Right atrium auricular region (tissue), 2 donors: ENCODE measurements around the gene GADD45B. TPM values are rescaled to one million over a fixed set of nuclear protein-coding genes. Genes with fewer than 3 reads are reported as not detected.
"Not testable (repeated sequence)": the region's sequence is repeated elsewhere in the genome, so short reads cannot be mapped to it uniquely, and the experiment has no call there.

ENCODE experiments used
- DNase-seq: peaks from one replicate; pipeline ENCODE4 v3.0.0-alpha.2; 2019; ENCODE audit warnings: low spot score
- H3K27ac ChIP-seq, 2 donors: fragments of 200-600 bp; sonication (generic); 1 replicate in 1 of 2; 2 replicates in 1 of 2; pipeline ENCODE4 v1.5.1; 2016 to 2019
- H3K27me3 ChIP-seq, 2 donors: fragments of 200-600 bp; sonication (generic); one replicate each; pipeline versions ENCODE4 v1.5.1 to v1.6.0; 2017 to 2019
- H3K36me3 ChIP-seq: fragments of 200-600 bp; sonication (generic); one replicate; pipeline ENCODE4 v1.5.1; 2016
- H3K4me1 ChIP-seq, 2 donors: fragments of 200-600 bp; sonication (generic); one replicate each; pipeline versions ENCODE4 v1.5.1 to v1.6.0; 2017 to 2019
- H3K4me3 ChIP-seq, 2 donors: fragments of 200-600 bp; sonication (generic); 1 replicate in 1 of 2; 2 replicates in 1 of 2; pipeline ENCODE4 v1.5.1; 2017 to 2019; ENCODE audit warnings: mild to moderate bottlenecking in 1 of 2, moderate library complexity in 1 of 2
- H3K9me3 ChIP-seq, 2 donors: fragments of 200-600 bp; sonication (generic); one replicate each; pipeline ENCODE4 v1.5.1; 2019
- total RNA-seq, 2 donors: library from RNA; depleted of rRNA; stranded (reverse); fragments of >200 nt; gene quantifications; one replicate each; pipeline ENCODE4 v1.1.0, GENCODE V29; 2016
- TF ChIP-seq, protein P1 (sequence below), 2 donors: fragments of 200-600 bp; sonication (generic); IDR thresholded peaks; one replicate each; pipeline ENCODE4 v1.5.1; 2019; ENCODE audit warnings: antibody characterized with exemption in 2 of 2

Gene GADD45B
- total RNA-seq, 2 donors from 2014 or later = 205 to 218 TPM

DNA sequence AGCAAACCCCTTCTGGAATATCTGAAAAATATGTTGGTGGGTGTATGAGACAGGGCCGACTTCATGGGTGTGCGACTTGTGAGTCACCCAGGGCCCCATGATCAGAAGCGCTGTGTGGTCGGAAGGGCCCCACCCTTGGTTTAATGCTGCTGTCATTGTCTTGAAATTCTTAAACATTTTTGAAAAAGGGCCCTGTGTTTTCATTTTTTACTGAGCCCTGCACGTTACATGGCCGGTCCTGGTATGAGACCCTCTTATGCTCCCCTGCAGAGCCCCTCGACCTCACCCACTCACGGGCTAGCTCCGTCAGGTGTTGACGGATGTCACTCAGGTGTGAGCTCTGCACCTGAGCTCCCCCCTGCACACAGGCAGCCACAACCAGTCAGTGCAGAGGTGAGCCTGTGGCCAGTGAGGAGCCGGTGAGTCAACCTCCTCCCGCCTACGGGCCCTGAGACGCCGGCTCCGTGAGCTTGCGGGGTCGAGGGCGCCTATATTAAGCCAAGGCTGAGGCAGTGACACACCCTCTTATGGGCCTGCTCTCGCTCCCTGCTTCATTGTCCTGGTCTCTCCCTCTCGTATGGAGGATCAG lies 27.7 kb downstream of the GADD45B start:
- Histone ChIP-seq H3K9me3 (no peaks in the 10 kb centered on the region), H3K36me3 (no peaks in the 10 kb centered on the region), H3K4me1 (peaks cover 0 to 12% of the 10 kb centered on the region in 2 donors), H3K4me3 (no peak overlapping the region), H3K27ac (no peak overlapping the region), H3K27me3 (no peaks in the 10 kb centered on the region)
- TF ChIP-seq, protein P1, sequence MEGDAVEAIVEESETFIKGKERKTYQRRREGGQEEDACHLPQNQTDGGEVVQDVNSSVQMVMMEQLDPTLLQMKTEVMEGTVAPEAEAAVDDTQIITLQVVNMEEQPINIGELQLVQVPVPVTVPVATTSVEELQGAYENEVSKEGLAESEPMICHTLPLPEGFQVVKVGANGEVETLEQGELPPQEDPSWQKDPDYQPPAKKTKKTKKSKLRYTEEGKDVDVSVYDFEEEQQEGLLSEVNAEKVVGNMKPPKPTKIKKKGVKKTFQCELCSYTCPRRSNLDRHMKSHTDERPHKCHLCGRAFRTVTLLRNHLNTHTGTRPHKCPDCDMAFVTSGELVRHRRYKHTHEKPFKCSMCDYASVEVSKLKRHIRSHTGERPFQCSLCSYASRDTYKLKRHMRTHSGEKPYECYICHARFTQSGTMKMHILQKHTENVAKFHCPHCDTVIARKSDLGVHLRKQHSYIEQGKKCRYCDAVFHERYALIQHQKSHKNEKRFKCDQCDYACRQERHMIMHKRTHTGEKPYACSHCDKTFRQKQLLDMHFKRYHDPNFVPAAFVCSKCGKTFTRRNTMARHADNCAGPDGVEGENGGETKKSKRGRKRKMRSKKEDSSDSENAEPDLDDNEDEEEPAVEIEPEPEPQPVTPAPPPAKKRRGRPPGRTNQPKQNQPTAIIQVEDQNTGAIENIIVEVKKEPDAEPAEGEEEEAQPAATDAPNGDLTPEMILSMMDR (IDR thresholded peaks at IDR 0.05) = no peak
- no peak for DNase-seq

GRCh38 chr19:2506656-2507055 lies 30.7 kb downstream of the GADD45B start:
- H3K36me3 ChIP-seq, H3K27me3 ChIP-seq, H3K4me3 ChIP-seq, H3K27ac ChIP-seq, DNase-seq, H3K9me3 ChIP-seq, H3K4me1 ChIP-seq: not testable (repeated sequence)

DNA sequence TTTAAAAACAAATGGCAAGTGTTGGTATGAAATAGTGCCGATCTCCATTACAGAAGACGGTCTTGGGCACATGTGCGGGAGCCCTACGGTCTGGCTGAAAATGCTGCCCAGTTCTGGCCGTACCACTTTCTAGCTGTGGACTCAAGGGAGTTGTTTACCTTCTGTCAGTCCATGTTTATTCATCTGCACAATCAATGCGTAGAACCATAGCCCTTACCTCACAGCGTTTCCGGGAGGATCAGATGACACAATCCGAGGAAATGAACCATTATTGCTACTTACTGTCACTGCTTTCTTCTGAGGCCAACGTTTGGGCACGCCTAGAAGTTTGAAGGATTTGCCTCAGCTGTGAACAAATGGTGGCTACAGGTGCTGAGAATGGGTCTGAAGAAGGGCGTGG lies 31.2 kb downstream of the GADD45B start:
- DNase-seq = no peak
- no peaks in the 10 kb centered on the region for H3K27me3 ChIP-seq
- no peak overlapping the region for H3K4me3 ChIP-seq
- no peaks in the 10 kb centered on the region for H3K9me3 ChIP-seq
- H3K4me1 ChIP-seq = no peaks in the 10 kb centered on the region
- no peak overlapping the region for H3K27ac ChIP-seq
- no peaks in the 10 kb centered on the region for H3K36me3 ChIP-seq
- TF ChIP-seq, protein P1 (IDR thresholded peaks at IDR 0.05) = no peak

DNA sequence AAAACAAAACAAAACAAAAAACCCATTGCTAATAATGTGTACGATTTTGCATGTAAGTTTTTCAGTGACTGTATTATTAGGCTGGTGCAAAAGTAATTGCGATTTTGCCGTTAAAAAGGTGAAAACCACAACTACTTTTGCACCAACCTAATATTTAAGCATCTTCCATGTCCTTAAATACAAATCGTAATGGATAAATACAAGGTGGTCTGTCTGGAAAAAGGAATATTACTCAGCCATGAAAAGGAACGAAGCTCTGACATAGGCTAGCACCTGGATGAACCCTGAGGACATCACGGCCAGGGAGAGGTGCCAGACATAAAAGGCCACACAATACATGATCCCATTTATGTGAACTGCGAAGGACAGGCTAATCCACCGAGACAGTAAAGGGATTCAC lies 33.2 kb downstream of the GADD45B start:
- TF ChIP-seq, protein P1 (IDR thresholded peaks at IDR 0.05) = no peak
- Histone ChIP-seq H3K4me3 (no peak overlapping the region), H3K27ac (no peak overlapping the region), H3K4me1 (peaks cover 0 to 6% of the 10 kb centered on the region in 2 donors), H3K27me3 (no peaks in the 10 kb centered on the region), H3K36me3 (no peaks in the 10 kb centered on the region), H3K9me3 (no peaks in the 10 kb centered on the region)
- DNase-seq = no peak

DNA sequence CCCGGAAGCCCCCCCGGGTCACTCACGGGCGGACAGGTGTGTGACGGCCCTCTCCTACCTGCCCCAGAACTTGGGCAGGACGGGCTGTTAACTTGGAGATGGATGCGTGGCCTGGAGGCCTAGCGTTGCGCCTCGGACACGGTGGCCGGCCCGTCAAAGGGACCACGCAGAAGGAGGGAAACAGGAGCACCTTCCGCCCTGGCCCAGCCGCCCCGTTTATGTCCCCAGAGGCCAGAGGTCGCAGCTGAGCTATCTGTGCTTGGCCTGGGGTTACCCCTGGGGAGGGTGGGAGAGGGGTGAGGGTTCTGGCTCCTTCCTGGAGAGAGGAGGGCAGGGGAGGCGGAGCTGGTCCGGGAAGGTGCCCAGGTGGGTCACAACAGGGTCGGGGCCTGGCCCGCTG lies 35.6 kb downstream of the GADD45B start:
- Histone ChIP-seq H3K36me3 (no peaks in the 10 kb centered on the region), H3K9me3 (no peaks in the 10 kb centered on the region), H3K4me1 (peaks cover 0 to 6% of the 10 kb centered on the region in 2 donors), H3K27ac (no peak overlapping the region), H3K27me3 (no peaks in the 10 kb centered on the region), H3K4me3 (no peak overlapping the region)
- TF ChIP-seq, protein P1 (IDR thresholded peaks at IDR 0.05) = no peak
- no peak for DNase-seq

- TF ChIP-seq, protein P1 (IDR thresholded peaks at IDR 0.05) = no peak
- no peak overlapping the region for H3K4me3 ChIP-seq
- no peaks in the 10 kb centered on the region for H3K27me3 ChIP-seq
- no peak overlapping the region for H3K27ac ChIP-seq
- no peaks in the 10 kb centered on the region for H3K36me3 ChIP-seq
- H3K9me3 ChIP-seq = no peaks in the 10 kb centered on the region
- peaks cover 0 to 6% of the 10 kb centered on the region in 2 donors for H3K4me1 ChIP-seq
- DNase-seq = no peak
Observed at GRCh38 chr19:2511991-2512390, 36.1 kb downstream of the GADD45B start.
